OCI-LY7 (cell line): Measurements from ENCODE around the gene HEXIM2.

Source experiments
- CTCF ChIP-seq: fragments of 200-600 bp; sonication (generic); conservative IDR thresholded peaks from 2 replicates; pipeline ENCODE4 v1.5.1; 2014; ENCODE audit warnings: mild to moderate bottlenecking, antibody characterized with exemption, low read length, moderate library complexity, mixed read lengths
- EZH2phosphoT487 ChIP-seq: fragments of 200-600 bp; sonication (generic); IDR thresholded peaks from 2 replicates; pipeline ENCODE4 v1.6.1; 2018; ENCODE audit warnings: low read depth, borderline replicate concordance, mild to moderate bottlenecking, mixed run types, antibody characterized with exemption, low read length, moderate library complexity, mixed read lengths

GRCh38 chr17:45116434-45117016, 45.1 kb upstream of the HEXIM2 start:
- no peak for TF ChIP-seq CTCF
- TF ChIP-seq EZH2phosphoT487: no peak
